Activated B cell treated with CpG ODN at 0.5 μM for 24 hours (primary cell): ENCODE results near the gene CHRM2. TPM values are rescaled to one million over a fixed set of nuclear protein-coding genes. Genes with fewer than 3 reads are reported as not detected.

Source experiments
- ATAC-seq: fragments of 200-7000 bp; cut with Tn5 transposase; one replicate; pipeline ENCODE4 v1.10.0; 2021; ENCODE audit warnings: low read depth, mild to moderate bottlenecking, moderate library complexity
- CTCF ChIA-PET: fragments of 350-600 bp; sonication (Branson Sonifier 250); formaldehyde crosslinking; loops from one replicate; lab custom pipeline; 2021; ENCODE audit warnings: antibody characterized with exemption; lab: Charles Lee
- POLR2A ChIA-PET: fragments of 350-600 bp; sonication (Branson Sonifier 250); formaldehyde crosslinking; loops from one replicate; lab custom pipeline; 2021; ENCODE audit warnings: antibody characterized with exemption; lab: Charles Lee
- DNase-seq: peaks from one replicate; pipeline ENCODE4 v3.0.0; 2022
- H3K27ac Mint-ChIP-seq: one replicate; pipeline ENCODE4 v1.8.0; 2020; ENCODE audit warnings: mixed read lengths
- H3K27me3 Mint-ChIP-seq: one replicate; pipeline ENCODE4 v1.8.0; 2021; ENCODE audit warnings: mixed read lengths
- H3K36me3 Mint-ChIP-seq: one replicate; pipeline ENCODE4 v1.8.0; 2021; ENCODE audit warnings: low read depth, mixed read lengths
- H3K4me1 Mint-ChIP-seq: one replicate; pipeline ENCODE4 v1.8.0; 2021; ENCODE audit warnings: mixed read lengths
- H3K4me3 Mint-ChIP-seq: one replicate; pipeline ENCODE4 v1.8.0; 2020; ENCODE audit warnings: mild to moderate bottlenecking, mixed read lengths
- H3K9me3 Mint-ChIP-seq: one replicate; pipeline ENCODE4 v1.8.0; 2020; ENCODE audit warnings: mixed read lengths
- CTCF ChIP-seq: fragments of 200-600 bp; IDR thresholded peaks from one replicate; pipeline ENCODE4 v1.8.0; 2022; ENCODE audit warnings: antibody characterized with exemption, mild to moderate bottlenecking
- intact Hi-C: fragments of 100-400 bp; cut with micrococcal nuclease; formaldehyde crosslinking; loops from one replicate; pipeline ENCODE4 v1.15.1; 2024
- total RNA-seq: library from RNA; stranded (reverse); gene quantifications from 2 replicates; pipeline ENCODE4 v1.2.3, GENCODE V29; 2022

The CHRM2 gene
- total RNA-seq, 1 donor from 2014 or later, result not detected

GRCh38 chr7:137006293-137006692 lies 137.8 kb downstream of the CHRM2 start:
- ChIA-PET CTCF (no interaction called here), POLR2A (no interaction called here)
- no peak overlapping the region for H3K27ac Mint-ChIP-seq
- H3K4me3 Mint-ChIP-seq, result no peak overlapping the region
- intact Hi-C loops, result no loop called here
- H3K27me3 Mint-ChIP-seq, result no peaks in the 10 kb centered on the region
- no peaks in the 10 kb centered on the region for H3K36me3 Mint-ChIP-seq
- no peaks in the 10 kb centered on the region for H3K4me1 Mint-ChIP-seq
- DNase-seq (no peak), ATAC-seq (no peak)
- peaks cover 2% of the 10 kb centered on the region for H3K9me3 Mint-ChIP-seq
- no peak for TF ChIP-seq CTCF

GRCh38 chr7:137007001-137007694 lies 138.7 kb downstream of the CHRM2 start:
- ATAC-seq, result no peak
- H3K4me1 Mint-ChIP-seq, result no peaks in the 10 kb centered on the region
- CTCF ChIA-PET, result no interaction called here
- H3K9me3 Mint-ChIP-seq, result peaks cover 2% of the 10 kb centered on the region
- POLR2A ChIA-PET, result no interaction called here
- H3K36me3 Mint-ChIP-seq, result no peaks in the 10 kb centered on the region
- H3K4me3 Mint-ChIP-seq, result no peak overlapping the region
- TF ChIP-seq CTCF, result no peak
- DNase-seq, result no peak
- H3K27ac Mint-ChIP-seq, result no peak overlapping the region
- H3K27me3 Mint-ChIP-seq, result no peaks in the 10 kb centered on the region
- intact Hi-C loops, result no loop called here

GRCh38 chr7:137009404-137009803 lies 141.0 kb downstream of the CHRM2 start:
- intact Hi-C loops, result no loop called here
- Mint-ChIP-seq H3K27ac (no peak overlapping the region), H3K9me3 (peaks cover 2% of the 10 kb centered on the region), H3K4me3 (no peak overlapping the region), H3K27me3 (no peaks in the 10 kb centered on the region), H3K36me3 (no peaks in the 10 kb centered on the region), H3K4me1 (no peaks in the 10 kb centered on the region)
- DNase-seq (no peak), ATAC-seq (no peak)
- ChIA-PET POLR2A (no interaction called here), CTCF (no interaction called here)
- no peak for TF ChIP-seq CTCF

- peaks cover 3% of the 10 kb centered on the region for H3K9me3 Mint-ChIP-seq
- H3K4me1 Mint-ChIP-seq, result no peaks in the 10 kb centered on the region
- DNase-seq (no peak), ATAC-seq (no peak)
- intact Hi-C loops, result no loop called here
- H3K27ac Mint-ChIP-seq, result no peak overlapping the region
- POLR2A ChIA-PET, result no interaction called here
- no peaks in the 10 kb centered on the region for H3K27me3 Mint-ChIP-seq
- no peak for TF ChIP-seq CTCF
- H3K36me3 Mint-ChIP-seq, result no peaks in the 10 kb centered on the region
- no peak overlapping the region for H3K4me3 Mint-ChIP-seq
- CTCF ChIA-PET, result no interaction called here
Measured at GRCh38 chr7:137015015-137015414, 146.6 kb downstream of the CHRM2 start.

GRCh38 chr7:137017221-137017620 lies 148.8 kb downstream of the CHRM2 start:
- DNase-seq, result no peak
- ChIA-PET POLR2A (no interaction called here), CTCF (no interaction called here)
- Mint-ChIP-seq H3K27me3 (no peaks in the 10 kb centered on the region), H3K9me3 (peaks cover 3% of the 10 kb centered on the region), H3K4me3 (no peak overlapping the region), H3K36me3 (no peaks in the 10 kb centered on the region), H3K27ac (no peak overlapping the region), H3K4me1 (no peaks in the 10 kb centered on the region)
- intact Hi-C loops, result no loop called here
- TF ChIP-seq CTCF, result no peak
- ATAC-seq, result no peak
